Measurements from ENCODE around the gene GRM1.

GRCh38 chr6:146289816-146290588 lies 261.1 kb downstream of the GRM1 start:
- TF ChIP-seq, protein P1, sequence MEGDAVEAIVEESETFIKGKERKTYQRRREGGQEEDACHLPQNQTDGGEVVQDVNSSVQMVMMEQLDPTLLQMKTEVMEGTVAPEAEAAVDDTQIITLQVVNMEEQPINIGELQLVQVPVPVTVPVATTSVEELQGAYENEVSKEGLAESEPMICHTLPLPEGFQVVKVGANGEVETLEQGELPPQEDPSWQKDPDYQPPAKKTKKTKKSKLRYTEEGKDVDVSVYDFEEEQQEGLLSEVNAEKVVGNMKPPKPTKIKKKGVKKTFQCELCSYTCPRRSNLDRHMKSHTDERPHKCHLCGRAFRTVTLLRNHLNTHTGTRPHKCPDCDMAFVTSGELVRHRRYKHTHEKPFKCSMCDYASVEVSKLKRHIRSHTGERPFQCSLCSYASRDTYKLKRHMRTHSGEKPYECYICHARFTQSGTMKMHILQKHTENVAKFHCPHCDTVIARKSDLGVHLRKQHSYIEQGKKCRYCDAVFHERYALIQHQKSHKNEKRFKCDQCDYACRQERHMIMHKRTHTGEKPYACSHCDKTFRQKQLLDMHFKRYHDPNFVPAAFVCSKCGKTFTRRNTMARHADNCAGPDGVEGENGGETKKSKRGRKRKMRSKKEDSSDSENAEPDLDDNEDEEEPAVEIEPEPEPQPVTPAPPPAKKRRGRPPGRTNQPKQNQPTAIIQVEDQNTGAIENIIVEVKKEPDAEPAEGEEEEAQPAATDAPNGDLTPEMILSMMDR (IDR thresholded peaks at IDR 0.05), result no peak
- no peak for TF ChIP-seq POLR2A (IDR thresholded peaks at IDR 0.05)
